HG03442 (cell line): ENCODE results near the gene PTDSS2.
A peak's percentile ranks its signal among the peaks of the same experiment; 100 is the strongest.

Source experiments
- ATAC-seq: cut with Tn5 transposase; IDR thresholded peaks from one replicate; pipeline ENCODE4 v1.9.1; 2021; ENCODE audit warnings: mild to moderate bottlenecking, moderate library complexity; ENCODE audit not compliant: unreplicated experiment

PTDSS2 gene

DNA sequence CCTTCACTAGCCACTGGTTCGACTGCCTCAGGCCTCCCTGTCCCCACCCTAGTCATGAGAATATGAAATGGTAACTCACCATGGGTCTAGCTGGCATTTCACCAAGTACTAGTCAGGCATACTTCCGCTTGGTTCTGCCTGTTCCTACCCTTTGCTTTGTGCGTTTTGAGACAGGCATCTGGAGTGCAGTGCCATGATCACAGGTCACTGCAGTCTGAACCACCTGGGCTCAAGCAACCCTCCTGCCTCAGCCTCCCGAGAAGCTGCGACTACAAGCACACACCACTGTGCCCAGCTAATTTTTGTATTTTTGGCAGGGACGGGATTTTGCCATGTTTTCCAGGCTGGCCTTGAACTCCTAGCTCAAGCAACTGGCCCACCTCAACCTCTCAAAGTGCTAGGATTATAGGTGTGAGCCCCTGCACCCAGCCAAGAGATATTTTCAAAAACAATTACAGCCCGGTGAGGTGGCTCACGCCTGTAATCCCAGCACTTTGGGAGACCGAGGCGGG lies 71.2 kb downstream of the PTDSS2 start:
- ATAC-seq: no peak

DNA sequence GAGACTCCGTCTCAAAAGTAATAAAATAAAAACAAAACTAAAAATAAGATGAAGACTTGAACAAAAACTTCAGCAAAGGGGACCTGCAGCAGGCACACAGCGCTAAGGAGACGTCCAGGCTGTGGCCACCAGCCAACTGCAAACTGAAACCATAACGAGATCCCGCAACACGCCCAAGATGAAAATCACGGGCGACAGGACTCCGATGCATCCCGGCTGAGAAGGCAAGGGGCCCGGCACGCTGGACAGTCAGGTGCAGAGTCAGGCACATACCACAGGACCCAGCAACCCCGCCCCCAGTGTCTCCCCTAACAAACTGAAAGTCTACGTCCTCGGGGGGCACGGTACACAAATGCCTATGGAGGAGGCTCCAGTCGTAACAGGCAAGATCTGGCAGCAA lies 76.1 kb downstream of the PTDSS2 start:
- no peak for ATAC-seq

DNA sequence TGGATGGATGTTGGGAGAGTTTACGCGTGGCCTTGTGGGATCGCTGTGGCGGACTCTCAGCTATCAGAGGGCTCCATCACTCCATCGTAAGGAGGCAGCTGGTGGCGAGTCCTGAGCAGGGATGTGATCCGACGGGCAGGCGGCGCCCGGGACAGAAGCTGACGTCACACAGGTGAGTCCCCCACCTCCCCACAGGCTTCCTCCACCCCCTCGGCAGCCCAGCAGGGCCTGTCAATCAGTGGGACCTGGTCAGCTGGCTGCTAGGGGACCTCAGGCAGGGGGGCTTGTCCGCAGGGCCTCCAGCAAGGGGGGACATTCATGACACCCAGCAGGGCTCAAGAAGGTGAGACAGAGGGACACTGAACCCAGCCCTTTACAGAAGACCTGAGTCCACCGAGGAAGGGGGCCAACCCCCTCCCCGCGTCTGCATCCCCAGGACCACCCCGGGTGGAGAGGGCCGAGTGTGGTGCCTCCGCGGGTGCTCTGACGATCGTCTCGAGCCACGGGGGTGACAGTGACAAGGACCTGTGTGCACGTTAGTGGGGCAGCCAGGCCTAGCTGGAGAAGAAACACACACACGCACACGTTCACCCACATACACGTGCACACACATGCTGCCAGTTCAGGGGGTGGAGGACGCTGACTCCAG lies 78.2 kb downstream of the PTDSS2 start:
- no peak for ATAC-seq

DNA sequence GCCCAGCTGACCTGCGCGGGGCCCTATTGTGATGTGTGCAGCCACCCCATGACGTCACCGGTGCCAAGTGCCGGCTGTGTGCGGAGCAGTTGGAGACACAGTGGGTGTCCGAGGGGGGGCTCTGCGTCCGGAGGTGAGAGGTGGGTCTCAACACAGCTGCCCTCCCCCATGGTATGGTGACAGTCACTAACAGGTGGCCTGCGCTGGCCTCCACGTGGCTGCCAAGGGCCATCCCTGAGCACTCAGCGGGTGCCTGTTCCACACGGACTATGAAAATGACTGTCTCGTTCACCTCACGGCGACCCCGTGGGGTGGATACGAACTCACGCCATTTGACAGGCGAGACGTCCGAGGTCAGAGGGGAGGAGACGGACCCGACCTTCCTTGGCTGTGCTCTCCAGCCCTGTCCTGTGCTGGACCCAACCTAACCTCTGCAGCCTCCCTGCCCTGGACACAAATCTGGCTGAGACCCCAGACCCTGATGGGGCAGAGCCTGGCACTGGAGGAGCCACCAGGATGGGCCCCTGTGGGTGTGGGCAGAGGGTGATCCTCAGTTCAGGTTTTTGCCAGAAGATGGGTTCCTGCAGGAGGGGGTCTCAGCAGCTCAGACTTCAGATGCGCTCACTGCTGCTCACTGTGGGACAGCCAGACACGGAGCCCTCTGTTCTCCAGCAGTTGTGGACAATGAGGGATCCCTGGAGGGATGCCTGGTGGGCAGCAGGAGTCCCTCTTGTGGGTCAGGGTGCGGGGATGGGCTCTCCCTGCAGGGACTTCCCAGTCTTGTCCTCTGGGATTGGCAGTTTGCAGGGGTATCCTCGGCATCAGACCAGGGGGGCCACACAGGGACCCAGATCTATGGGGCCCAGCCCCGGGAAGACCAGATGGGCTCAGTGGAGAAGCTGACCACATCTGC lies 79.0 kb downstream of the PTDSS2 start:
- no peak for ATAC-seq

DNA sequence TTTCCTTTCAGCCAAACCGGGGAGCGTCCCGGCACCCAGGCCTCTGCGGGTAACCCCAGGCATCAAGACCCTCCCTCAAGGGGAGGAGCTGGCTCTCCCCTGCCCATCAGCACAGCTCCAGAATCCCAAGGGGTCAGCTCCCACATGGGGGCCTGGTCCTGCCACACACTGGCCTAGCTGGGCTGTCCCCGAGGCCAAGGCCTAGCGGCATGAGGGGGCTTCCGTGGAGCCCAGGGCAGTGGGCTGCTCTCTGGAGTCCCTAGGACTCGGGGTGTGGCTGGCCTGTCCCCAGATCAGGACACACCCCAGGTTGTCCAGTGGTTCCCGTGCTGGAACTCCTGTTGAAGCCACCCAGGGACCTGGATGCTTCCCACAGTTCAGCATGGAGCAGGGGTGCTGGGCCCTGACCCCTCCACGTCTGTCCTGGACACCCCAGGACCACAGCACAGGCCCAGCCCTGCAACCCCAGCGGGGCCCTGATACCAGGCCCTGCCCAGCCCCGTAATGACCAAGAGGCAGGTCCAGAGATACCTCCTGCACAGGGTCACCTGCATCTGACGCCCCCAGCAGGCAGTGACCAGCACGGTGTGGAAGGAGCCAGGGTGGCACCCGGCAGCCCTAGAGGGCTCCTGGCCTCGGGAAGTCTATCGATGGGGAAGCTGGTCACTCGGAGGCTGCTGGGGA lies 79.8 kb downstream of the PTDSS2 start:
- ATAC-seq: no peak

DNA sequence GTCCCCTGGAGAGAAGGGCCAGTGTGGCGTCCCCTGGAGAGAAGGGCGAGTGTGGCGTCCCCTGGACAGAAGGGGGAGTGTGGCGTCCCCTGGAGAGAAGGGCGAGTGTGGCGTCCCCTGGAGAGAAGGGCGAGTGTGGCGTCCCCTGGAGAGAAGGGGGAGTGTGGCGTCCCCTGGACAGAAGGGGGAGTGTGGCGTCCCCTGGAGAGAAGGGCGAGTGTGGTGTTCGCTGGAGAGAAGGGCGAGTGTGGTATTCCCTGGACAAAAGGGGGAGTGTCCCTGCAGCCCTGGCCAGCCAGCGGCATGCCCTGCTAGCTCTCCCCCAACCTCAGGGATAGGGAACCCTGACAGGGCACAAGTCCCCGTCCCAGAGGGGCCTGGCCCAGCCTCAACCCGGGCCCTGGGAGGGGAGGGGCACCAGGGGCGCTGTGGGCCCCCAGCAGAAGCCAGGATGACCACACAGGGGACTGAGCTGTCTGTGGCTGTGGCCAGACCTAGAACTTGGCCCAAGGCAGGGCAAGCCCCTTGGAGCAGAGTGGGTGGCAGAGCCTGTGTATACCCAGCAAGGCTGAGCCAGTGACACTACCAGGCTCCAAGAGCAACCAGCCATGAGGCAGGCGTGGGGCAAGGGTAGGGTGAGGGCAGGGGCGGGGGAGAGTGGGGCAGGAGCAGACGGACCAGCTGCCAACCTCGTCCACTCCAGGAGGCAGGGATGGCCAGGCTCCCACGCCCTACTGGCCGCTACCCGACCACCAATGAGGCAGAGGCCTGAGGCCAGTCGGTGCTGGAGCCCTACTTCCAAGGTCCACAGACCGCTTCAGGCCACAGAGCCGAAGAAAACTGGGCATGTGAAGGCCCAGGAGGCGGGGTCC lies 81.1 kb downstream of the PTDSS2 start:
- ATAC-seq: no peak

DNA sequence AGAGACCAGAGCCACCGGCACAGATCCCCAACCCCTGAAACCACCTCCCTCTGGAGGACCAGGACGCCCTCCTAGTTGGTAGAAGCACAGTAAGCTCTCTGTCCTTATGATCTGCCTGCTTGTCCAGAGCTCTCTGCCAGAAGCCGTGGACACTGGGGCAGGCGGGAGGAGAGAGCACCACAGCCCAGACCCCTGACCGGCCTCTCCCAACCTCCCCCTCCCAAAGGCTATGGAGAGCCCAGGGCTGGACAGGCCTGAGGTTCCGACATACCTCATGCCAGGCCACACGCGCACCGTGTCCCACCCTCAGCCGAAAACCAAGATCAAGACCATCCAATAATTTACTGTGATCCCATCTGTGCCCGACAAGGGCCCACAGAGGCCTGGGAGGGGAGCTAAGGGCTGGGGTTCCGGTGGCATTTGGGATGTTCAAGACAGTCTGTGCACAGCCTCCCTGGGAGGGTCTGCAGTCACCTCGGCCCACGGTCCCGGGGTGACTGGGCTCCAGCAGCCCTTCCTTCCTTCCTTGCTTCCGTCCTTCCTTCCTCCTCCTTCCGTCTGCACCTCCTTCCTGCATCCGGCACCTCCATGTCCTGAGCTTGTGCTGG lies 81.9 kb downstream of the PTDSS2 start:
- ATAC-seq: no peak

DNA sequence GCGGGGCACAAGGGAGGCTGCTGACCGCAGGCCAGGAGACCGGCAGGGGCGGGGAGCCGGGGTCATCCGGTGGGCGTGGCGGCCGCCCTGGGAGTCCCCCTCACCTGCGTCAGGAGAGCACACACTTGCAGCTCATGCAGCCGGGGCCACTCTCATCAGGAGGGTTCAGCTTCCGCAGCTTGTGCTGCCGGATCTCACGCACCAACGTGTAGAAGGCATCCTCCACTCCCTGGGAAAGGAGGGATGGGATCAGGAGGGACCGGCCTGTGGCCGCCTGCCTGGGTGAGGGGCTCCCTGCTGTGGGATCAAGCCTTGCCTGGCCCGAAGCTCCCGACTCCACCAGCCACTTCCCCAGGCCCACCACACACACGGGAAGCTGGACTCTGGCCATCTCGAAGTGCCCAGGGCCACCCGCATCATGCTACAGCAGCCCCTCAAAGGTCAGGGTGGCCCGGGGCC lies 82.5 kb downstream of the PTDSS2 start:
- ATAC-seq: no peak

DNA sequence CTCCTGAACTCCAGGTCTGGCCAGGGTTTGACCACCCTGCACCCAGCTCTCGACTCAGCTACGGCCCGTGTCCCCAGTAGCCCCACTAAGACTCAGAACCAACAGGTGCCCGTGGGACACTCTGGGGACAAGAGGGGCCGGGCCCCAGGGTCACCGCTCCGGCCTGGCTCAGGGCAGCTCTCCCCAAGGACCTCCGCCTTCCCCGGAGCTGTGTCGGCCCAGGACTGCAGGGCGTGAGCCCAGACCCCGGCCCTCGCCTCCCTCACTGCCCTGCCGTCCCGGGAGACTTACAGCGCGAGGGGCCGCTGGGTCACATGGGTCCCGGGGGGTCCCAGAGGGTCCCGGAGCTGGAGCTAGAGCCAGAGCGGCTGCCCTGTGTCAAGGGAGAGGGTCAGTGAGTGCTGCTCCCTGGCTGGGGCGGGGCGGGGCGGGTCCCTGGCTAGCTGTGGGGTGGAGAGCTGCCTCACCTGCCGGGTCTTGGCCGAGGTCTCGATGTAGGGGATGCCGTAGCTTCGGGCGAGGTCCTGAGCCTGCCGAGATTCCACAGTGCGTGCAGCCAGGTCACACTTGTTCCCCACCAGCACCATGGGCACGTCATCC lies 83.0 kb downstream of the PTDSS2 start:
- ATAC-seq: no peak

DNA sequence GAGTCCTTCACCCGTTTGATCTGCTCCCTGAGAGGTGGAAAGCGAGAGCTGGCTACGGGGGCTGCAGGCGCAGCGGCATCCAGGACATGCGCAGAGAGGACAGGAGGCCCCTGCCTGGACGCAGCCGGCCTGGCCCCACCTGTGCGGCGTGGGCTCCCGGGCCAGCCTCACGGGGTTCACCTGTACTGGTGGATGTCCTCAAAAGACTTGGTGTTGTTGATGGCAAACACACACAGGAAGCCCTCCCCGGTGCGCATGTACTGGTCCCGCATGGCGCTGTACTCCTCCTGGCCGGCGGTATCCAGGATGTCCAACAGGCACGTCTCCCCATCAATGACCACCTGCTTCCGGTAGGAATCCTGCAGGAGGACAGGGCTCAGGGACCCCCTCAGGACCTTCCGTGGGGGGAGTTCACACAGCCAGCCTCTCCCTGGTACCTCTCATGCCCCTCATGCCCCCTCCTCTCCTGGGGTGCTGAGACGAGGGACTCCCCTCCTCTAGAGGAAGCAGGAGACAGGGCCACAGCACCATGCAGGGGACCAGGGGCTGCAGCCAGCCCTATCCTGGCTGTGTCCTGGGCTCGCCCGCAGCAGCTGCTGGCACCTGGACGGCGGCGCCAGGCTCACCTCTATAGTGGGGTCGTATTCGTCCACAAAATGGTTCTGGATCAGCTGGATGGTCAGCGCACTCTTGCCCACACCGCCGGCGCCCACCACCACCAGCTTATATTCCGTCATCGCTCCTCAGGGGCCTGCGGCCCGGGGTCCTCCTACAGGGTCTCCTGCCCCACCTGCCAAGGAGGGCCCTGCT lies 83.7 kb downstream of the PTDSS2 start:
- ATAC-seq: no peak

DNA sequence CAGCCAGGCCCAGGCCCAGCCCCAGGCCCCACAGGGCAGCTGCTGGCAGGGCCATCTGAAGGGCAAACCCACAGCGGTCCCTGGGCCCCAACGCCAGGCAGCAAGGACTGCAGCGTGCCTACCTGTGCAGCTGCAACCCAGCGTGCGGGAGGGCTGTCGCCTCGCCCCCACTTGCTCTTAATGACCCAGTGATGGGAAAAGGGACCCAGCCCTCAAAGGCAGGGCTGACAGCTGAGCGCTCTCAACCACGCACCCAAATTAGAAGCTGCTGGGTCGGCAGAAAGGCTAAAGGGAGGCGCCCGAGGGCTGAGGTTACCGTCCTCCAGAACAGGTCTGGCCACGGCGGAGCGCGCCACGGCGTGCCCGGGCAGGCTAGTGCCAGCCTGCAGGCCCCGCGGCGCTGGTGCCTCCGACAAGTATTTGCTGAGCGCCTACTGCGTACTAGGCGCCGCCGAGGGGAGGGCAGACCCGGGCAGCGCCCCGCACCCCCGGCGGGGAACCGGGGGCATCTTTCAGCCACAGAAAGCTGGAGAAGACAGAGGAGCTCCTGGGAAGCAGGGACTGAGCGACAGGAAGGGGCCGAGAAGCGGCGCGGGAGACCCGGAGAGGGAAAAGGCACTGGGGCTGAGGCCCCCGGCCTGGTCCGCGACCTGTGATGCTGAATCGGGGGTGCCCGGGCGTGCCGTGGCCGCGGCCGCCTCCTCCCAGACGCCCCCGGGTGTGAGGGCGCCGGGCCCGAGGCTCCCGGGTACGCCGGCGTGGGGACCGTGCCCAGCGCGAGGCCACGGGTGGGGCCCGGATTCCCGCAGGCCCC lies 84.5 kb downstream of the PTDSS2 start:
- ATAC-seq: peak; percentile 3

DNA sequence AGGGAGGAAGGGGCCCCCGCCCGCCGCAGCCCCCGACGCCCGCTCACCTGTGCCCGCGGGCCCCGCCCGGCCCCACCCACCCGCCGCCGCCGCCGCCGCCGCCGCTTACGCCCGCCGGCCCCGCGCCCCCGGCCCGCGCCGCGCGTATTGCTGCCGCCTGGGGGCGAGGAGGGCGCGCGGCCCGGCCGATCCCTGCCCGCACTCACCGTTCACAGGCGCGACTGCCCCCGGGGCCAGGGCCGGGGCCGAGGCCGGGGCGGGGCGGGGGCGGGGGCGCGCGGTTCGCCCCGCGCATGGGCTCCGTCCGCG lies 85.1 kb downstream of the PTDSS2 start:
- ATAC-seq: no peak

DNA sequence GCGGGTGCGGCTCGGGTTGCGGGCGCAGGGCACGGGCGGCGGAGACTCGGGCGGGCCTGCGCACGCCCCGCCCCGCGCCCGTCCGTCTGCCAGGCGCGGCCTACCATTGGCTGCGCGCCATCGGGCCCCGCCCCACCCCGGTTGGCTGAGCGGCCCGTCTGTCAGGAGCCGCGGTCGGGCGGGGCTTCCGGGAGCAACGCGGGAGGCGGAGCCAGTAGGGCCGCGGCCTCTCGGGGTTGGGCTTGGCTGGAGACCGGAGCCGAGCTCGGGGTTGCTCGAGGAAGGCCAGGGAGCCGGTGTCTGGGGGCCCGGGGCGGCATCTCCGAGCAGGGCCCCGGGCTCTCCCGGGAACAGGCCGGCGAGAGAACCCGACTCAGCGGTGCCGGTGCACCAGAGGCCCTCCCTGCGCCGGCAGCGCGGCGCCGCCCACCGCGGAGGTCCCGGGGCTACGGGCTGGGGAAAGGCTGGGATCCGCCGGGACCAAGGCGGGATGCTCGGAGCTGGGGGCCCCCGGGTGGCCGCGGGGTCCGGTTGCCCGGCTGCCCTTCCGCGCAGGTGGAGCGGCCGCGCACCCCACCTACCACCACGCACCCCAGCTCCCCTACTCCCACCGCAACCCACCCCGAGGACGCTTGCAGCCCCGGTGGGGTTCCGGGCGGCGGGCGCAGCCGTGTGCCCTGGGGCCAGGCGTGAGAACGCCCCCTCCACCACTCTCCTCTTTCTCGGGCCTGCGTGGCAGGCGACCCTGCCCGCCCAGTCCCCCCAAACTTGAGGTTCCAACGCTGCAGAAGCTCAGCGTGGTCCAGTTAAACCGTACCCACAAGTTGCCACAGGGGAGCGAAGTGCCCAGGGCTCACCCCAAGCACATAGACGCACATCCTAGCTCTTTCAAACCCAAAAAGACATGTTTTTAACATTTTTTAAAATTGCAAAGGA lies 85.7 kb downstream of the PTDSS2 start, which contains the start of gene HRAS:
HRAS (minus strand) TSS at position 58 of the 936 bp plus-strand sequence.
- ATAC-seq: peak; percentile 61

DNA sequence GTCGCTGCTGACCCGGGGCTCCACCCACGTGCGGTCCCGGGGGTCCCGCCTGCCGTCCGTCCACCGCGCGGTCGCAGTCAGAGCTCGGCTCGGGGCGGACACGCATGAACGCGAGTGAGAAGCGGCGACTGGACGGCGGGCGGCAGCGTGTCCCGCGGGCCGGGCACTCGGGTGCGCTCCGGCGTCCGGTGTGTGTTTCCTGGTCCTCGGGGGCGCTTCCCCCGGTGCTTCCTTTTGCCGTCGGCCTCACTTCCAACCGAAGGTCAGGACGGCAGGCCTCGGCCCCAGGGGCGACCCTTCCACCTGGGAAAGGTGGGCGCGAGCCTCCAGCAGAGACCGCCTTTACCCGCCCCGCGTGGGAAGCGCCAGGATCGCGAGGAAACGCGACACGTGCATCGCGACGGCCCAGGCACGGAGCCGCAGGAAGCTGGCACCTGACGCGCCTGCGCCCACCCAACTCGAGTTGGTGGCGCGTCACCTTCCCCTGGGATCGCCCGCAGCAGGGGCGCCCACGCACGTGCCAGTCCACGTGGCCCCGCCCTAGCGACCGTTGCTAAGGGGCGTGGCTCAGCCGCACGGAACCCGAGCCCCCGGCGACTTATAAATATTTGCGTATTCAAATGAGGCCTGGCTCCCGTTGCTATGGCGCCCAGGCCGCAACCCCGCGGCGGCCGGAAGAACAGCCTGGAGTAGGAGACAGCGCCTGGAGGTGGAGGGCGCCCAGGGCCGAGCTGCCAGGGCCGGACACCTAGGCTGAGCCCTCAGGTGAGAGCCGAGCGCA lies 87.0 kb downstream of the PTDSS2 start, which contains the start of gene LRRC56:
LRRC56 (plus strand) TSS at position 687 of the 781 bp plus-strand sequence. CDS start 3,158 bp downstream, outside the sequence.
- ATAC-seq: peak; percentile 53

DNA sequence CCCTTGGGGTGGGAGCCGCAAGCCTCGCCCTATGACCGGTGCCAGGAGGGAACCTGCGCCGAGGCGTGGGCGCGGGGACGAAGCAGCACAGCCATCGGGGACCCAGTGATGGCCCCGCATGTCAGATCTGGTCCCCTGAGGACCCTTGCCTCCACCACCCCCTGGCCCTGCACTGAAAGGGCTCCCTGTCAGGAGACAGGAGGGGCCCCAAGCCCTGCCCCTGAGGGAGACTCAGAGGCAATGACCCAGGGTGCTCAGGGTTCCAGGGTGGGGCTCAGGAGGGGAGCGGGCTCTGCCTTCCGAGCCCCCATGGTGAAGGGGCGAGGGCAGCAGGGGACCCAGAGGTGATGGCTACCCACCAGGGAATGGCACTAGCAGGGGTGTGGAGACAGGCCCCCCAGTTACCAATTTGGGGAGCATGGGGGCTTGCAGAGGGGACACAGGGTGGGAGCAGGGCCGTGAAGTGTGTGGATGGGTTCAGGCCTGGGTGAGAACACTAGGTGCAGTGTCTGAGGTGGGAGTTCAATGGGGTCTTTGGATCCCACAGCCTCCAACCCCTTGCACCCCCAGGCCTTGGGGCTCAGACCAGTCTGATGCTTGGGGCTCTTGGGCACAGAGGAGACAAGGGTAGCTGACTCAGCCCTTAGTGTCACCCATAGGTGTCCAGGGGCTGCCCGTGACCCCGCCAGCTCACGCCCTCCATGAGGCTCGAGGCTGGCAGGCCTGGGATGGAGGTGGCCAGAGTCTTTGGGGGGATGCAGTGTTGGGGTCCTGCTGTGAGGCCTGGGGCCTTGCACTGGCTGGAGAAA lies 87.7 kb downstream of the PTDSS2 start:
- no peak for ATAC-seq
